Activated CD4-positive, alpha-beta memory T cell treated with anti-CD3 and anti-CD28 coated beads, Interleukin-2, amount 10 ng/mL, durations not matched to agents 7 days and 5 days (primary cell): ENCODE results near the gene RARG. TPM values are rescaled to one million over a fixed set of nuclear protein-coding genes. Genes with fewer than 3 reads are reported as not detected.
"Not testable (repeated sequence)": the region's sequence is repeated elsewhere in the genome, so short reads cannot be mapped to it uniquely, and the experiment has no call there.

Source experiments
- CTCF ChIA-PET: fragments of 350-600 bp; sonication (Branson Sonifier 250); formaldehyde crosslinking; loops from one replicate; lab custom pipeline; 2021; ENCODE audit warnings: antibody characterized with exemption, inconsistent platforms; lab: Charles Lee
- POLR2A ChIA-PET: fragments of 350-600 bp; sonication (Branson Sonifier 250); formaldehyde crosslinking; loops from one replicate; lab custom pipeline; 2021; ENCODE audit warnings: antibody characterized with exemption; lab: Charles Lee
- DNase-seq: peaks from one replicate; pipeline ENCODE4 v3.0.0-alpha.2; 2020
- H3K27ac Mint-ChIP-seq: one replicate; pipeline ENCODE4 v1.8.0; 2021; ENCODE audit warnings: mild to moderate bottlenecking, mixed read lengths
- H3K27me3 Mint-ChIP-seq: one replicate; pipeline ENCODE4 v1.8.0; 2021; ENCODE audit warnings: mixed read lengths
- H3K36me3 Mint-ChIP-seq: one replicate; pipeline ENCODE4 v1.8.0; 2021; ENCODE audit warnings: low read depth, mixed read lengths
- H3K4me1 Mint-ChIP-seq: one replicate; pipeline ENCODE4 v1.8.0; 2021; ENCODE audit warnings: mixed read lengths
- H3K4me3 Mint-ChIP-seq: one replicate; pipeline ENCODE4 v1.8.0; 2021; ENCODE audit warnings: mild to moderate bottlenecking, mixed read lengths
- H3K9me3 Mint-ChIP-seq: one replicate; pipeline ENCODE4 v1.8.0; 2021; ENCODE audit warnings: mixed read lengths
- total RNA-seq, 2 experiments: library from RNA; stranded (reverse); gene quantifications; one replicate each; pipeline ENCODE4 v1.2.3, GENCODE V29; 2021

RARG gene
- total RNA-seq, 2 experiments from 2014 or later, result 46.1 to 47.4 TPM

GRCh38 chr12:53170876-53171724, 60.9 kb downstream of the RARG start:
- H3K4me1 Mint-ChIP-seq, result peaks cover 10% of the 10 kb centered on the region
- ChIA-PET CTCF (no interaction called here), POLR2A (interaction anchor here (1.0 to 1.4 kb wide), 2 partner anchors 9 to 10 kb away, joined by 4 to 5 read pairs; partner anchors contain the start of genes CSAD and ZNF740)

GRCh38 chr12:53170215-53170614, 61.8 kb downstream of the RARG start:
- H3K27ac Mint-ChIP-seq, result no peak overlapping the region
- no peaks in the 10 kb centered on the region for H3K27me3 Mint-ChIP-seq
- DNase-seq, result no peak
- ChIA-PET CTCF (no interaction called here), POLR2A (interaction anchor here (1.0 kb wide), 1 partner anchor 9 kb away, joined by 4 read pairs; no protein-coding TSS in a partner anchor)
- no peak overlapping the region for H3K4me3 Mint-ChIP-seq
- peaks cover 4% of the 10 kb centered on the region for H3K4me1 Mint-ChIP-seq
- H3K36me3 Mint-ChIP-seq, result peaks cover 9% of the 10 kb centered on the region
- no peaks in the 10 kb centered on the region for H3K9me3 Mint-ChIP-seq

More at GRCh38 chr12:53170876-53171724, 60.9 kb downstream of the RARG start:
- H3K36me3 Mint-ChIP-seq, result peaks cover 9% of the 10 kb centered on the region
- H3K4me3 Mint-ChIP-seq, result no peak overlapping the region
- no peaks in the 10 kb centered on the region for H3K9me3 Mint-ChIP-seq
- no peak for DNase-seq
- H3K27me3 Mint-ChIP-seq, result no peaks in the 10 kb centered on the region
- H3K27ac Mint-ChIP-seq, result no peak overlapping the region

GRCh38 chr12:53169644-53170043, 62.4 kb downstream of the RARG start:
- CTCF ChIA-PET, result no interaction called here
- H3K4me3 Mint-ChIP-seq, result no peak overlapping the region
- DNase-seq, result no peak
- no peaks in the 10 kb centered on the region for H3K27me3 Mint-ChIP-seq
- H3K4me1 Mint-ChIP-seq, result no peaks in the 10 kb centered on the region
- peaks cover 9% of the 10 kb centered on the region for H3K36me3 Mint-ChIP-seq
- POLR2A ChIA-PET, result no interaction called here
- H3K27ac Mint-ChIP-seq, result no peak overlapping the region
- H3K9me3 Mint-ChIP-seq, result no peaks in the 10 kb centered on the region

GRCh38 chr12:53166837-53167236, 65.2 kb downstream of the RARG start:
- no peaks in the 10 kb centered on the region for H3K4me1 Mint-ChIP-seq
- peaks cover 9% of the 10 kb centered on the region for H3K36me3 Mint-ChIP-seq
- ChIA-PET CTCF (no interaction called here), POLR2A (no interaction called here)
- H3K27me3 Mint-ChIP-seq, result no peaks in the 10 kb centered on the region
- no peak overlapping the region for H3K27ac Mint-ChIP-seq
- H3K4me3 Mint-ChIP-seq, result no peak overlapping the region
- no peaks in the 10 kb centered on the region for H3K9me3 Mint-ChIP-seq
- no peak for DNase-seq

GRCh38 chr12:53163008-53163407, 69.0 kb downstream of the RARG start:
- POLR2A ChIA-PET, H3K9me3 Mint-ChIP-seq, DNase-seq, H3K4me3 Mint-ChIP-seq, H3K36me3 Mint-ChIP-seq, H3K27me3 Mint-ChIP-seq, H3K27ac Mint-ChIP-seq, CTCF ChIA-PET: not testable (repeated sequence)
- H3K4me1 Mint-ChIP-seq, result peaks cover 12% of the 10 kb centered on the region

- Mint-ChIP-seq H3K27ac (no peak overlapping the region), H3K9me3 (no peaks in the 10 kb centered on the region), H3K27me3 (no peaks in the 10 kb centered on the region), H3K4me1 (peaks cover 12% of the 10 kb centered on the region), H3K4me3 (no peak overlapping the region), H3K36me3 (no peaks in the 10 kb centered on the region)
- ChIA-PET POLR2A (interaction anchor here (0.9 to 3.7 kb wide), 9 partner anchors 9 to 217 kb away, joined by 3 to 33 read pairs (median 6); partner anchors contain the start of genes AAAS, CSAD, ITGB7 and PFDN5), CTCF (interaction anchor here (0.9 to 5.3 kb wide), 13 partner anchors 19 to 264 kb away, joined by 3 to 41 read pairs (median 6); partner anchors contain the start of genes AAAS, CSAD, ESPL1 and ZNF740)
- no peak for DNase-seq
These were observed 70.7 kb downstream of the RARG start for GRCh38 chr12:53161119-53161911.

GRCh38 chr12:53160673-53161072, 71.3 kb downstream of the RARG start:
- Mint-ChIP-seq H3K27me3 (no peaks in the 10 kb centered on the region), H3K36me3 (no peaks in the 10 kb centered on the region), H3K9me3 (no peaks in the 10 kb centered on the region), H3K4me3 (no peak overlapping the region), H3K27ac (no peak overlapping the region), H3K4me1 (peaks cover 12% of the 10 kb centered on the region)
- DNase-seq, result no peak
- CTCF ChIA-PET, result interaction anchor here (1.2 to 5.3 kb wide), 27 partner anchors 8 to 265 kb away, joined by 3 to 41 read pairs (median 9); partner anchors contain the start of genes AAAS, CSAD, ESPL1 and ITGB7
- POLR2A ChIA-PET, result interaction anchor here (0.8 to 3.7 kb wide), 16 partner anchors 10 to 218 kb away, joined by 3 to 33 read pairs (median 5); partner anchors contain the start of genes AAAS, CSAD, ESPL1 and ITGB7

Other genes with a start within 250 kb of the RARG start
- gene EIF4B, start 225.8 kb downstream of the RARG start, total RNA-seq, result 100 to 1,000 TPM; 303 to 311 TPM
- gene TNS2, start 182.1 kb downstream of the RARG start, total RNA-seq, result under 1 TPM; 0.78 to 0.83 TPM
- 10 to 100 TPM; 31.2 to 31.3 TPM for gene SPRYD3, start 152.8 kb downstream of the RARG start, total RNA-seq
- 1 to 10 TPM in 1 of 2 experiments, under 1 TPM in 1; 0.38 to 1.2 TPM for gene IGFBP6, start 134.5 kb downstream of the RARG start, total RNA-seq
- gene SOAT2, start 128.7 kb downstream of the RARG start, total RNA-seq, result 1 to 10 TPM; 1.4 to 1.5 TPM
- gene ZNF740, start 51.5 kb downstream of the RARG start, total RNA-seq, result 10 to 100 TPM; 33.7 to 45.5 TPM
- 10 to 100 TPM; 28.6 to 31.0 TPM for gene CSAD, start 51.3 kb downstream of the RARG start, total RNA-seq
- gene ITGB7, start 25.0 kb downstream of the RARG start, total RNA-seq, result 100 to 1,000 TPM; 780 to 786 TPM
- 10 to 100 TPM; 88.4 to 90.2 TPM for gene ESPL1, start 36.1 kb upstream of the RARG start, total RNA-seq
- gene PFDN5, start 63.3 kb upstream of the RARG start, total RNA-seq, result 100 to 1,000 TPM; 300 to 301 TPM
- 10 to 100 TPM; 49.0 to 53.7 TPM for gene MYG1, start 67.5 kb upstream of the RARG start, total RNA-seq
- gene AAAS, start 89.4 kb upstream of the RARG start, total RNA-seq, result 10 to 100 TPM; 63.2 to 63.8 TPM
- not detected for gene SP7, start 104.1 kb upstream of the RARG start, total RNA-seq
- gene SP1, start 148.0 kb upstream of the RARG start, total RNA-seq, result 10 to 100 TPM; 77.1 to 85.6 TPM
- gene AMHR2, start 191.6 kb upstream of the RARG start, total RNA-seq, result not detected
- 100 to 1,000 TPM; 242 to 246 TPM for gene PRR13, start 209.5 kb upstream of the RARG start, total RNA-seq
- gene PCBP2, start 219.9 kb upstream of the RARG start, total RNA-seq, result 100 to 1,000 TPM; 738 to 756 TPM